Esophagus squamous epithelium (tissue), 4 donors: ENCODE data around the gene PTCD3.

Experiments
- CTCF ChIP-seq, 6 experiments: fragments of 450-650 bp in 4 of 6; fragments of 200-600 bp in 2 of 6; sonication (generic) in 2 of 6; IDR thresholded peaks; one replicate each; pipeline ENCODE4 v1.5.1; 2016 to 2019; ENCODE audit warnings: antibody characterized with exemption in 6 of 6, mild to moderate bottlenecking in 4 of 6, moderate library complexity in 4 of 6
- POLR2A ChIP-seq, 4 donors: fragments of 450-650 bp; IDR thresholded peaks; one replicate each; pipeline ENCODE4 v1.6.1; 2017; ENCODE audit warnings: antibody characterized with exemption in 4 of 4, mild to moderate bottlenecking in 4 of 4, moderate library complexity in 3 of 4

GRCh38 chr2:86073225-86073624 lies 32.8 kb upstream of the PTCD3 start:
- TF ChIP-seq CTCF (IDR thresholded peaks at IDR 0.05) (no peak), POLR2A (IDR thresholded peaks at IDR 0.05) (no peak)
